Epithelial cell of proximal tubule (primary cell): ENCODE measurements around the gene EDDM3A. TPM values are rescaled to one million over a fixed set of nuclear protein-coding genes. Genes with fewer than 3 reads are reported as not detected.
"Not testable (repeated sequence)": the region's sequence is repeated elsewhere in the genome, so short reads cannot be mapped to it uniquely, and the experiment has no call there.

Source experiments
- DNase-seq: peaks from one replicate; pipeline ENCODE4 v3.0.0-alpha.2; 2011; ENCODE audit warnings: low read depth
- H3K4me3 ChIP-seq: 2 replicates; pipeline ENCODE4 v1.5.1; 2011; ENCODE audit warnings: low read depth, mild to moderate bottlenecking, low read length
- total RNA-seq: library from RNA; depleted of rRNA; stranded (reverse); fragments of >200 nt; gene quantifications from 2 replicates; pipeline ENCODE4 v1.2.3, GENCODE V29; 2015
- TF ChIP-seq, protein P1 (sequence below): conservative IDR thresholded peaks from 2 replicates; pipeline ENCODE4 v1.5.1; 2012; ENCODE audit warnings: low read depth, mild to moderate bottlenecking, low read length

EDDM3A gene
- total RNA-seq, 1 donor from 2014 or later, result not detected

GRCh38 chr14:20720741-20721140, 24.9 kb upstream of the EDDM3A start:
- TF ChIP-seq, protein P1, sequence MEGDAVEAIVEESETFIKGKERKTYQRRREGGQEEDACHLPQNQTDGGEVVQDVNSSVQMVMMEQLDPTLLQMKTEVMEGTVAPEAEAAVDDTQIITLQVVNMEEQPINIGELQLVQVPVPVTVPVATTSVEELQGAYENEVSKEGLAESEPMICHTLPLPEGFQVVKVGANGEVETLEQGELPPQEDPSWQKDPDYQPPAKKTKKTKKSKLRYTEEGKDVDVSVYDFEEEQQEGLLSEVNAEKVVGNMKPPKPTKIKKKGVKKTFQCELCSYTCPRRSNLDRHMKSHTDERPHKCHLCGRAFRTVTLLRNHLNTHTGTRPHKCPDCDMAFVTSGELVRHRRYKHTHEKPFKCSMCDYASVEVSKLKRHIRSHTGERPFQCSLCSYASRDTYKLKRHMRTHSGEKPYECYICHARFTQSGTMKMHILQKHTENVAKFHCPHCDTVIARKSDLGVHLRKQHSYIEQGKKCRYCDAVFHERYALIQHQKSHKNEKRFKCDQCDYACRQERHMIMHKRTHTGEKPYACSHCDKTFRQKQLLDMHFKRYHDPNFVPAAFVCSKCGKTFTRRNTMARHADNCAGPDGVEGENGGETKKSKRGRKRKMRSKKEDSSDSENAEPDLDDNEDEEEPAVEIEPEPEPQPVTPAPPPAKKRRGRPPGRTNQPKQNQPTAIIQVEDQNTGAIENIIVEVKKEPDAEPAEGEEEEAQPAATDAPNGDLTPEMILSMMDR, result no peak
- DNase-seq, result no peak
- H3K4me3 ChIP-seq, result no peak overlapping the region

GRCh38 chr14:20722016-20722415, 23.7 kb upstream of the EDDM3A start:
- TF ChIP-seq, protein P1, result no peak
- no peak overlapping the region for H3K4me3 ChIP-seq
- no peak for DNase-seq

DNA sequence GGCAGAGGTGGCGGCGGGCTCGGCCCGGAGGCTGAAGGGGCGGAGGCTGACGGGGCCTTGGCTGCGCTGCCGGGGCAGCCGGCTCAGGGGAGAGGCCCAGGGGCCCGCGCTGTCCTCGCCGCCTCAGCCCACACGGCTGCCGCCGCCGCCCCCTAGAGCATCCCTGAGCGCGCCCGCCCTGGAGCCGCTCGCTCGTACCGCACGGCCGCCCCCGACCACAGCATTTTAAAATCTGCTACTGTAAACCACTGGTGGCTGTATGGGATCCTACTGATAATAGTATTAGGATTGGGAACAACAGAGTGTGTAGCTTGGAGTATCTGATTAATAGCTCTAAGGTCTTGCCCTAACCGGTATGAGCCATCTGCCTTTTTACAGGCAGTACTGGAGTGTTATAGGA, 22.2 kb upstream of the EDDM3A start:
- no peak overlapping the region for H3K4me3 ChIP-seq
- no peak for DNase-seq
- TF ChIP-seq, protein P1, result no peak

GRCh38 chr14:20726121-20726520, 19.6 kb upstream of the EDDM3A start:
- not testable (repeated sequence) for DNase-seq, H3K4me3 ChIP-seq

GRCh38 chr14:20726531-20726930, 19.2 kb upstream of the EDDM3A start:
- DNase-seq, result no peak
- TF ChIP-seq, protein P1, result no peak
- no peak overlapping the region for H3K4me3 ChIP-seq

GRCh38 chr14:20730891-20731290, 14.8 kb upstream of the EDDM3A start:
- TF ChIP-seq, protein P1, result no peak
- H3K4me3 ChIP-seq, result no peak overlapping the region
- DNase-seq, result no peak

DNA sequence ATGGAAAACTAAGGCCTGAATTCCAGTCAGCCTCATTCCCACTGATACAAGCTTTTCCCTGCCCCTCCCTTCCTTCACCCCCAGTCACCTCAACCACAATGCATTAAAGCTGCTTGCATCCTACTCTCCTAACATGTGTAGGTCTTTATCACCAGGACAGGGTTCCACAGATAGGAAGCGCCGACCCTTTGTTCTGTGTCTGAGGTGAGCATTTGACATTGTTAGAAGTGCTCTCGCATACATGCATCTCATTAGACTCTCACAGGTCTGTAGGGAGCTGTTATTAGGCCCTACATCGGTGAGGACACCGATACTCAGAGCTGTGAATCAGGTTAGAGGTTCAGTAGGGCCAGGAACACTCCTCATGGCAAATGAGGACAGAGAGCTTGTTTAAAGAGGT, 13.2 kb upstream of the EDDM3A start:
- H3K4me3 ChIP-seq, result no peak overlapping the region
- TF ChIP-seq, protein P1, result no peak
- DNase-seq, result no peak
